Transverse colon (tissue), 4 donors: ENCODE data around the gene LILRA5. TPM values are rescaled to one million over a fixed set of nuclear protein-coding genes. Genes with fewer than 3 reads are reported as not detected.
"Not testable (repeated sequence)": the region's sequence is repeated elsewhere in the genome, so short reads cannot be mapped to it uniquely, and the experiment has no call there.

Source experiments
- DNase-seq: peaks from one replicate; pipeline ENCODE4 v3.0.0-alpha.2; 2019
- H3K27ac ChIP-seq, 4 donors: fragments of 200-600 bp; sonication (generic); 2 replicates each; pipeline ENCODE4 v1.5.1; 2016 to 2018; ENCODE audit warnings: inconsistent platforms in 4 of 4
- H3K27me3 ChIP-seq: fragments of 200-600 bp; sonication (generic); 2 replicates; pipeline ENCODE4 v1.5.1; 2017; ENCODE audit warnings: inconsistent platforms
- H3K36me3 ChIP-seq, 4 donors: fragments of 200-600 bp; sonication (generic); 2 replicates each; pipeline ENCODE4 v1.5.1; 2017 to 2019; ENCODE audit warnings: inconsistent platforms in 4 of 4
- H3K4me1 ChIP-seq, 4 donors: fragments of 200-600 bp; sonication (generic); 2 replicates each; pipeline ENCODE4 v1.5.1; 2017 to 2020; ENCODE audit warnings: inconsistent platforms in 4 of 4
- H3K4me3 ChIP-seq, 4 donors: fragments of 200-600 bp; sonication (generic); 1 replicate in 1 of 4; 2 replicates in 3 of 4; pipeline versions ENCODE4 v1.5.1 to v1.6.1; 2017 to 2019; ENCODE audit warnings: inconsistent platforms in 4 of 4
- H3K9me3 ChIP-seq, 2 donors: fragments of 200-600 bp; sonication (generic); 2 replicates each; pipeline ENCODE4 v1.5.1; 2017 to 2019; ENCODE audit warnings: inconsistent platforms in 2 of 2
- EP300 ChIP-seq: sonication (generic); formaldehyde crosslinking; IDR thresholded peaks from one replicate; pipeline ENCODE4 v1.6.1; 2017; ENCODE audit warnings: antibody characterized with exemption, low read depth
- POLR2A ChIP-seq: fragments of 450-650 bp; IDR thresholded peaks from one replicate; pipeline ENCODE4 v1.6.1; 2016; ENCODE audit warnings: antibody characterized with exemption, mild to moderate bottlenecking, moderate library complexity
- POLR2AphosphoS5 ChIP-seq, 3 donors: sonication (generic); formaldehyde crosslinking; IDR thresholded peaks; one replicate each; pipeline ENCODE4 v1.6.1; 2016; ENCODE audit warnings: antibody characterized with exemption in 3 of 3
- WGBS, 2 donors: methylation state at CpG; one replicate each; pipeline ENCODE4 v1.1.5; 2018; ENCODE audit warnings: low coverage in 1 of 2; 5-methylcytosine and 5-hydroxymethylcytosine counted together
- in situ Hi-C, 4 donors: fragments of 200-750 bp; cut with MboI; loops; one replicate each; pipeline versions ENCODE4 v1.15.0 to v1.15.1; 2017; ENCODE audit warnings: low sequenced_read_pairs in 3 of 4, low pct_ligation_motif_present in 1 of 4, low pct_unique_long_range_greater_than_20kb in 1 of 4
- intact Hi-C: fragments of 100-400 bp; cut with DNase I; formaldehyde crosslinking; loops from one replicate; pipeline ENCODE4 v1.15.1; 2023; ENCODE audit warnings: low total_unique reads
- total RNA-seq, 4 donors: library from RNA; depleted of rRNA; stranded (reverse); fragments of >200 nt; gene quantifications; one replicate each; pipeline ENCODE4 v1.1.0, GENCODE V29; 2016
- TF ChIP-seq, protein P1 (sequence below), 5 experiments: fragments of 200-600 bp in 3 of 5; fragments of 450-650 bp in 2 of 5; sonication (generic) in 3 of 5; IDR thresholded peaks; 1 replicate in 2 of 5; 2 replicates in 3 of 5; pipeline ENCODE4 v1.5.1; 2016 to 2017; ENCODE audit warnings: antibody characterized with exemption in 5 of 5, inconsistent platforms in 3 of 5, mild to moderate bottlenecking in 2 of 5, moderate library complexity in 1 of 5

The LILRA5 gene
- total RNA-seq, 4 donors from 2014 or later = 1.6 TPM; not detected in 2

DNA sequence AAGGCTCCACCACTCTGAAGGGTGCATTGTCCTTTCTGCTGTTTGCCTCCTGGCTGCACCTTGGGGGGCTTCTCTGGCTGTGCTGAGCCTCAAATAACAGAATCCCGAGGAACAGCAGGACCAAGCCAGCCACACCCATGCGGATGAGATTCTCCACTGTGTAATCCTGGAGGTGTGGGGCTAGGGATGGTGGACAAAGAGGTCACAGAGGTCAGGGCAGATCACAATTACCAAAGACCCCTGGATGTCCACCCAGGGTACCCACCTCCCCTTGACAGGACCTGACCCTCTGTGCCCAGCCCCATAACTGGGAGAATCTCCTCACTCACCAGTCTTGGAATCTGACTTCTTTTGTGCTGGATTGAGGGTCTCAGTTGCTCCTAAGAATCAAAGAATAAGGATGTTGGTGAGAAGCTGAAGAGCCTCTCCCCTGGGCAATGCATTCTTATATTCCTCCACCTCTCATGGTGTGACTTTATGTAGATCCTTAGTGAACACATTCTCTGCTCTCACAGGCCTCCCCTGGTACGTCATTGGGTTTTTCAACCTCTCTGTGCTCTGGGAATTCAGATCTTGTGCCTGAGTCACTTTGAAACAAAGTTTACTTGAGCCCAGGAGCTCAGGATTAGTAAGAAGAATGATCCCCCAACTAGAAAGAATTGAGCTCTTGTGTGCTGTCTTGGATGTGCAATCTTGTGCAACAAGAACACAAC is 20.8 kb upstream of the LILRA5 start:
- no peaks in the 10 kb centered on the region for H3K27me3 ChIP-seq
- no peaks in the 10 kb centered on the region for H3K4me1 ChIP-seq
- no peak for TF ChIP-seq POLR2AphosphoS5 (IDR thresholded peaks at IDR 0.05)
- TF ChIP-seq POLR2A = no peak
- TF ChIP-seq, protein P1, sequence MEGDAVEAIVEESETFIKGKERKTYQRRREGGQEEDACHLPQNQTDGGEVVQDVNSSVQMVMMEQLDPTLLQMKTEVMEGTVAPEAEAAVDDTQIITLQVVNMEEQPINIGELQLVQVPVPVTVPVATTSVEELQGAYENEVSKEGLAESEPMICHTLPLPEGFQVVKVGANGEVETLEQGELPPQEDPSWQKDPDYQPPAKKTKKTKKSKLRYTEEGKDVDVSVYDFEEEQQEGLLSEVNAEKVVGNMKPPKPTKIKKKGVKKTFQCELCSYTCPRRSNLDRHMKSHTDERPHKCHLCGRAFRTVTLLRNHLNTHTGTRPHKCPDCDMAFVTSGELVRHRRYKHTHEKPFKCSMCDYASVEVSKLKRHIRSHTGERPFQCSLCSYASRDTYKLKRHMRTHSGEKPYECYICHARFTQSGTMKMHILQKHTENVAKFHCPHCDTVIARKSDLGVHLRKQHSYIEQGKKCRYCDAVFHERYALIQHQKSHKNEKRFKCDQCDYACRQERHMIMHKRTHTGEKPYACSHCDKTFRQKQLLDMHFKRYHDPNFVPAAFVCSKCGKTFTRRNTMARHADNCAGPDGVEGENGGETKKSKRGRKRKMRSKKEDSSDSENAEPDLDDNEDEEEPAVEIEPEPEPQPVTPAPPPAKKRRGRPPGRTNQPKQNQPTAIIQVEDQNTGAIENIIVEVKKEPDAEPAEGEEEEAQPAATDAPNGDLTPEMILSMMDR (IDR thresholded peaks at IDR 0.05) = no peak
- TF ChIP-seq EP300 = no peak

DNA sequence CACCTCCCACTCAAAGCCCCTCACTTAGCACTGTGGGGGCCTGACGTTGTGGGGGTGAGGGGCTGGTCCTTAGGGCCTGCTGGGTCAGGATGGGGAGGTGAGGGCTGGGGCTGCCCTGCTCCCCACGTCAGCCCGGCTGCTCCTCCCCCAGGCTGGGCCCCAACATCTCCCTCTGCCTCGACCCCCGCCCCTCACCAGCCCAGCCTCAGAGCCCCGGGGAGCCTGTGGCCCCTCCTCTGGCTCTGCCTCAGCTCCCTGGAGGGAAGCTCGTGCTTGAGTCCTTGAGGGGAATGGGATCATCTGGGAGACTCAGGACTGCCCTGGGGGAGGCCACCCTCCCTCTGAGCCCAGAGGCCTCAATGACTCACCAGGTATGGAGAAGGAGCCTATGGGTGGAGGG is 19.2 kb upstream of the LILRA5 start:
- Histone ChIP-seq H3K9me3 (no peaks in the 10 kb centered on the region), H3K27me3 (no peaks in the 10 kb centered on the region), H3K4me3 (no peak overlapping the region), H3K36me3 (no peaks in the 10 kb centered on the region), H3K4me1 (no peaks in the 10 kb centered on the region), H3K27ac (no peak overlapping the region)
- in situ Hi-C loops = no loop called here
- WGBS, 2 donors = 43% methylated on average over 6 of the region's 7 CpGs; no CpG with 5 or more reads in 1 of the 2 donors
- intact Hi-C loops = no loop called here
- TF ChIP-seq EP300 (no peak), POLR2A (no peak), POLR2AphosphoS5 (IDR thresholded peaks at IDR 0.05) (no peak)
- TF ChIP-seq, protein P1 (IDR thresholded peaks at IDR 0.05) = no peak
- DNase-seq = no peak

More for the DNA sequence above, 20.8 kb upstream of the LILRA5 start:
- in situ Hi-C loops = no loop called here
- DNase-seq = no peak
- Histone ChIP-seq H3K4me3 (no peak overlapping the region), H3K9me3 (no peaks in the 10 kb centered on the region), H3K36me3 (no peaks in the 10 kb centered on the region), H3K27ac (no peak overlapping the region)
- WGBS, 2 donors = 58% methylated on average over 3 of the region's 3 CpGs; no CpG with 5 or more reads in 1 of the 2 donors
- intact Hi-C loops = no loop called here

DNA sequence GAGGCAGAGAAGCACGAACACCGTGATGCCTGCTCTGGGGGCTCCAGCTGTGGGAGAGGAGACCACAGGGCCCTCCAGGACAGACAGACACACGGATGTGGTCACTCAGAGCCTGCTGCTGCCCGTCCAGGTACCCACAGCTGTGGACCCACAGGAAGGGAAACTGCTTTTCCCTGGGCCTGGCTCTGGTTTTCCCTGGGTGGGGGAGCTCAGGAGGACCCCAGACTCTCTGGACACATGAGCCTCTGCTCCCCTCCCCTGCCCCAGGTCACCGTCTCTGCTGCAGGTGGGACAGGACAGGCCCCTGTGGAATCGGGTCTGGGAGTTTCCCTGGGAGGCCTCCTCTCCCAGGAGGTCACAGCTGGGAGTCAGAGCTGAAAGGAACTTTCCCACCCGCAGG is 18.7 kb upstream of the LILRA5 start:
- WGBS, 2 donors = 74% methylated on average over 7 of the region's 7 CpGs; no CpG with 5 or more reads in 1 of the 2 donors
- Histone ChIP-seq H3K4me3 (no peak overlapping the region), H3K9me3 (no peaks in the 10 kb centered on the region), H3K27ac (no peak overlapping the region), H3K27me3 (no peaks in the 10 kb centered on the region), H3K4me1 (no peaks in the 10 kb centered on the region), H3K36me3 (no peaks in the 10 kb centered on the region)
- no peak for DNase-seq
- in situ Hi-C loops = no loop called here
- intact Hi-C loops = no loop called here
- TF ChIP-seq EP300 = no peak
- TF ChIP-seq, protein P1 (IDR thresholded peaks at IDR 0.05) = no peak
- no peak for TF ChIP-seq POLR2A
- no peak for TF ChIP-seq POLR2AphosphoS5 (IDR thresholded peaks at IDR 0.05)

DNA sequence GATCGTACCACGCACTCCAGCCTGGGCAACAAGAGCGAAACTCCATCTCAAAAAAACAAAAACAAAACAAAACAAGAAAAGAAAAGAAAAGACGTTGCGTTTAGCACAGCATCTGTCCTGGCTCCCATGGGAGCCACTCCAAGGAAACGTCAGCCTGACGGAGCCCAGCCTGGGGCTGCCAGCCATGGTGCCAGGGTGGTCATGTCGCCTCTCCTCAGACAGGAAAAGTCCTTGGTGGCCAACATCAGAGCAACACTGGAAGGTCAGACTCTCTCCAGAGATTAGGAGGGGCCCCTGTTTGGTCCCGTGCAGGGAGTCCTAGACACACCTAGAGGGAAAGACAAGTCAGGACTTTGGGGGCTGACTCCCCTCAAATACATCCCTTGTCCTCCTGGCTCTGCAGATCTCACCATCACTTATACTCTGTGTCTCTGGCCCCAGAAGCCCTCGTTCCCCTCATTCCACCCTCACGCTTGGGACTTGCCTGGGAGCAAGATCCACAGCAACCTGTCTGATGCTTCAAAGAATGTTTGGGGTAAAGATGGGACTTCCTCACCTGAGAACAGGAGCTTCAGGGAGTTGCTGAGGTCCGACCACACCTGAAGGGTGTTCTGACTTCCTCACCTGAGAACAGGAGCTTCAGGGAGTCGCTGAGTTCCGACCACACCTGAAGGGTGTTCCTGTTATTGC is 16.7 kb upstream of the LILRA5 start:
- Histone ChIP-seq H3K4me3 (no peak overlapping the region), H3K9me3 (no peaks in the 10 kb centered on the region), H3K4me1 (no peaks in the 10 kb centered on the region), H3K27me3 (peaks cover under 1% of the 10 kb centered on the region), H3K36me3 (no peaks in the 10 kb centered on the region), H3K27ac (no peak overlapping the region)
- in situ Hi-C loops = loop anchor here in 1 of 4 donors (10.0 kb wide), 1 partner anchor 65 kb away; no protein-coding TSS in a partner anchor
- 80 to 82% methylated on average over 1 to 14 of the region's 14 CpGs for WGBS, 2 donors
- TF ChIP-seq POLR2A = no peak
- no peak for TF ChIP-seq POLR2AphosphoS5 (IDR thresholded peaks at IDR 0.05)
- DNase-seq = no peak
- intact Hi-C loops = no loop called here

DNA sequence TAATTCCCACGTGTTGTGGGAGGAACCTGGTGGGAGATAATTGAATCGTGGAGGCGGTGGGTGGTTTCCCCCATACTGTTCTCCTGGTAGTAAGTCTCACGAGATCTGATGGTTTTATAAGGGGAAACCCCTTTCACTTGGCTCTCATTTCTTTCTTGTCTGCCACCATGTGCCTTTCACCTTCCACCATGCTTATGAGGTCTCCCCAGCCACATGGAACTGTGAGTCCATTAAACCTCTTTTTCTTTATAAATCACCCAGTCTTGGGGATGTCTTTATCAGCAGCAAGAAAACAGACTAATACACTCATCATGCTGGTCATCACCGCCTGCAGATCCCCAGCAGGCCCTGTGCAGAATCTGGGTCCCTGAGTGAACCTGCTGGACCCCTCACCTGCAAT is 15.8 kb upstream of the LILRA5 start:
- H3K9me3 ChIP-seq, H3K4me1 ChIP-seq, H3K27ac ChIP-seq, H3K4me3 ChIP-seq, intact Hi-C loops, H3K36me3 ChIP-seq, DNase-seq, H3K27me3 ChIP-seq: not testable (repeated sequence)
- in situ Hi-C loops = loop anchor here in 1 of 4 donors (10.0 kb wide), 1 partner anchor 66 kb away; no protein-coding TSS in a partner anchor
- 63 to 80% methylated on average over 1 to 5 of the region's 5 CpGs for WGBS, 2 donors
